Natural killer cell (primary cell): Measurements from ENCODE around the gene C1QL4. TPM values are rescaled to one million over a fixed set of nuclear protein-coding genes. Genes with fewer than 3 reads are reported as not detected.

Experiments used
- ATAC-seq, 3 donors: fragments of 150-1000 bp in 2 of 3; fragments of 200-7000 bp in 1 of 3; cut with Tn5 transposase; 1 replicate in 1 of 3; 2 replicates in 2 of 3; pipeline ENCODE4 v1.10.0; 2021; ENCODE audit warnings: mild to moderate bottlenecking in 2 of 3, moderate library complexity in 2 of 3
- DNase-seq, 2 donors: peaks; one replicate each; pipeline versions ENCODE4 v3.0.0 to v3.0.0-alpha.2; 2013 to 2021; ENCODE audit warnings: mixed read lengths in 1 of 2
- H3K27ac ChIP-seq: one replicate; pipeline ENCODE4 v1.5.1; 2013; ENCODE audit warnings: mild to moderate bottlenecking, low read length
- H3K27me3 ChIP-seq: one replicate; pipeline ENCODE4 v1.6.1; 2013; ENCODE audit warnings: low read length; ENCODE audit not compliant: control insufficient read depth, insufficient read depth
- H3K36me3 ChIP-seq: one replicate; pipeline ENCODE4 v1.6.1; 2013; ENCODE audit warnings: low read length; ENCODE audit not compliant: control insufficient read depth, insufficient read depth
- H3K4me1 ChIP-seq: one replicate; pipeline ENCODE4 v1.6.1; 2013; ENCODE audit warnings: low read length; ENCODE audit not compliant: control insufficient read depth, insufficient read depth
- H3K4me3 ChIP-seq: one replicate; pipeline ENCODE4 v1.5.1; 2013; ENCODE audit warnings: low read length
- H3K9me3 ChIP-seq: one replicate; pipeline ENCODE4 v1.6.1; 2013; ENCODE audit warnings: low read length; ENCODE audit not compliant: control insufficient read depth, insufficient read depth
- H3K27ac Mint-ChIP-seq, 2 donors: one replicate each; pipeline ENCODE4 v1.8.0; 2022; ENCODE audit warnings: mild to moderate bottlenecking in 2 of 2, mixed read lengths in 2 of 2, moderate library complexity in 1 of 2
- H3K27me3 Mint-ChIP-seq, 2 donors: one replicate each; pipeline ENCODE4 v1.8.0; 2022; ENCODE audit warnings: low read depth in 2 of 2, mixed read lengths in 2 of 2
- H3K36me3 Mint-ChIP-seq: one replicate; pipeline ENCODE4 v1.8.0; 2022; ENCODE audit warnings: mixed read lengths
- H3K4me1 Mint-ChIP-seq, 2 donors: one replicate each; pipeline ENCODE4 v1.8.0; 2022; ENCODE audit warnings: mixed read lengths in 2 of 2
- H3K4me3 Mint-ChIP-seq: one replicate; pipeline ENCODE4 v1.8.0; 2022; ENCODE audit warnings: mild to moderate bottlenecking, moderate library complexity, mixed read lengths
- H3K9me3 Mint-ChIP-seq, 2 donors: one replicate each; pipeline ENCODE4 v1.8.0; 2022; ENCODE audit warnings: mixed read lengths in 2 of 2
- CTCF ChIP-seq: fragments of 200-600 bp; IDR thresholded peaks from one replicate; pipeline ENCODE4 v1.8.0; 2022; ENCODE audit warnings: antibody characterized with exemption
- WGBS: methylation state at CpG from one replicate; pipeline ENCODE4 v1.1.7; 2013; ENCODE audit warnings: missing lambda C conversion rate; ENCODE audit not compliant: insufficient coverage; 5-methylcytosine and 5-hydroxymethylcytosine counted together
- intact Hi-C: fragments of 100-400 bp; cut with micrococcal nuclease; formaldehyde crosslinking; loops from one replicate; pipeline ENCODE4 v1.14.2; 2022
- total RNA-seq, 4 donors: library from RNA; stranded (reverse); fragments of 120-200 nt in 1 of 4; gene quantifications; one replicate each; pipeline versions ENCODE4 v1.2.3 to v1.2.4, GENCODE V29; 2013 to 2022

C1QL4 gene
- total RNA-seq, 3 donors from 2014 or later (not counting 1 experiment from before 2014, with no cell fraction given) = not detected

DNA sequence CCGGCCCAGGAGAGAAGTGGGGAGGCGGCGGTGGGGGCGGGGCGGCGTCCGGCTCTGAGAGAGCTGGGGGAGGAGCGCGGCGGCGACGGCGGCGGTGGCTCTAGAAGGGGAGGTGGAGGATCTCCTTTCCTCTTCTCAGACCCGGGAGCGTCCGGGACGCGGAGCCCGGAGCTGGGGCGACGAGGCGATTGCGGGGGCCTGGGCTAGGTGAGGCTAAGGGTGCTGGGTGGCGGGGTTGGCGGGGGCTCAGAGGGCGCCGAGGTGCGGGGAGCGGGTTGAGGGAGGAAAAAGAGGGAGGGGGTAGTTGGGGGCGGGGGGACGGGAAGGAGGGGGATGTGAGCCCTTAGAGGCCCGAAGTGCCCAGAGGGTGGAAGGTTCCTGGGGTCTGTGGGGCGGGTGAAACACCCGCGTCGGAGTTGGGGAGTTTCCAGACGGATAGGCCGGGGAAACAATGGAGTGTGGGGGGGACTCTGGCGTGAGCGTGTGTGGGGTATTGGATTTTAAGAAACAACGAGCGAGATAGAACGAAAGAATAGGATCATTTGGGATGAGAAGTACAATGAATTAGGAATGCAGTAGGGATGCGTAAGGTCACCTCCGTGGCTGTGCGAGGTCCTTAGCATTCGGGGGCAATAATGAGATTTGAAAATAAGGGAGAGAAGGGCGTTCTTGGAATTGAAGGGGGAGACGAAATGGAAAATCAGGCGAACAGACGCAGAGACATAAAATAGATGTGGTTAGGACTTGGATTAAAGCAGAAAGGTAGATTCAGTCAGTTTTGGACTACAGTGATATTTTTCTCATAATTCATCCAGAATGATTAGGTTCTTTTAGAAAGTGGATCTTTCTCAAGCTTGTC lies 30.6 kb upstream of the C1QL4 start, which contains the start of gene SPATS2:
Gene SPATS2 (plus strand): TSS at position 82 of the 859 bp plus-strand sequence. CDS start 93,551 bp downstream, outside the sequence.
- 3% methylated on average over 51 of the region's 52 CpGs for WGBS
- Histone ChIP-seq H3K4me3 (peak within 1 kb of the TSS; percentile 95), H3K36me3 (no peaks in the 10 kb centered on the region), H3K27me3 (no peaks in the 10 kb centered on the region), H3K27ac (peak within 1 kb of the TSS; percentile 90), H3K4me1 (peaks cover 13% of the 10 kb centered on the region), H3K9me3 (no peaks in the 10 kb centered on the region)
- DNase-seq (peak; percentile 59 to 76), ATAC-seq (peak in 1 of 3 donors; percentile 23)
- Mint-ChIP-seq H3K9me3 (no peaks in the 10 kb centered on the region), H3K4me1 (peaks cover 25 to 33% of the 10 kb centered on the region in 2 donors), H3K36me3 (no peaks in the 10 kb centered on the region), H3K27me3 (no peaks in the 10 kb centered on the region), H3K4me3 (peak within 1 kb of the TSS; percentile 84), H3K27ac (peak within 1 kb of the TSS; percentile 78 to 91)
- no peak for TF ChIP-seq CTCF
- intact Hi-C loops = no loop called here

DNA sequence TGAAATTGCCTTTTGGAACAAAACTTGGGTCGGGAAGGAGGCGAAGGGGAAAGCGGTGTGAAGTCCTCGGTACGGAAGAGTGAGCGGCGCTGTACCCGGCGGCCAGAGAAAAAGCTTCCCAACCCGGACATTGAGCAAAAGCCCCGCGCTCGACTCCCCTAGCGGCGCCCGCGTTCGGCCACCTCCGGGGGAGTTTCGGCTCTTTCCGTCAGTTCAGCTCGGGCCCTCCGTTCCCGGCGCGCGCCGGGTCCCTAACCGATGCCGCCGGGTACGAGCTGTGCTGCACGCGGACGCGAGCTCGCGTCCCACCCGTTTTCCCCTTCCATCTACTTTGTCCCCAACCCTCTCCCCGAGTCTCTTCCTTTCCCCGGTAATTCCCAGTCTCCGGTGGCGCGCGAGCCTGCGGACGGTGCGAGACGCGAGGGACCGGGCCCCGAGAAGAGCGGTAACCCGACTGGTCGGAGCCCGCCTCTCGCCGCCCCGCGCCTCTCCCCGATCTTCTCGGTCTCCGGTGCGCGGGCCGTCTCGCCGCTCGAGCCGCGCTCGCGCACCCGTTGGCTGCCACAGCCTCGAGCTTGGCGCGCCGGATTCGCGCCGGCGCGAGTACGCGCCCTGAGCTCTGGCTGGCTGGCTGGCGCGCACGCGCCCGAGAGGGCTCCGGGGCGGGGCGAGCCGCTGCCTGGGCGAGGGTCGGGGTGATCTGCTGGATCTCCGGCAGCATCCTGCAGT lies 29.8 kb upstream of the C1QL4 start:
- under 1% methylated on average over 97 of the region's 97 CpGs for WGBS
- Mint-ChIP-seq H3K4me1 (peaks cover 25 to 33% of the 10 kb centered on the region in 2 donors), H3K27me3 (no peaks in the 10 kb centered on the region), H3K4me3 (peak overlapping the region; percentile 84), H3K9me3 (no peaks in the 10 kb centered on the region), H3K36me3 (no peaks in the 10 kb centered on the region), H3K27ac (peak overlapping the region; percentile 78 to 91)
- peak; percentile 82 to 91 for DNase-seq
- H3K27ac ChIP-seq = peak overlapping the region; percentile 90
- H3K9me3 ChIP-seq = no peaks in the 10 kb centered on the region
- no peaks in the 10 kb centered on the region for H3K36me3 ChIP-seq
- H3K4me3 ChIP-seq = peak overlapping the region; percentile 95
- peak; percentile 82 to 91 (median 83) for ATAC-seq
- H3K4me1 ChIP-seq = peaks cover 13% of the 10 kb centered on the region
- no peak for TF ChIP-seq CTCF
- no peaks in the 10 kb centered on the region for H3K27me3 ChIP-seq
- intact Hi-C loops = no loop called here

DNA sequence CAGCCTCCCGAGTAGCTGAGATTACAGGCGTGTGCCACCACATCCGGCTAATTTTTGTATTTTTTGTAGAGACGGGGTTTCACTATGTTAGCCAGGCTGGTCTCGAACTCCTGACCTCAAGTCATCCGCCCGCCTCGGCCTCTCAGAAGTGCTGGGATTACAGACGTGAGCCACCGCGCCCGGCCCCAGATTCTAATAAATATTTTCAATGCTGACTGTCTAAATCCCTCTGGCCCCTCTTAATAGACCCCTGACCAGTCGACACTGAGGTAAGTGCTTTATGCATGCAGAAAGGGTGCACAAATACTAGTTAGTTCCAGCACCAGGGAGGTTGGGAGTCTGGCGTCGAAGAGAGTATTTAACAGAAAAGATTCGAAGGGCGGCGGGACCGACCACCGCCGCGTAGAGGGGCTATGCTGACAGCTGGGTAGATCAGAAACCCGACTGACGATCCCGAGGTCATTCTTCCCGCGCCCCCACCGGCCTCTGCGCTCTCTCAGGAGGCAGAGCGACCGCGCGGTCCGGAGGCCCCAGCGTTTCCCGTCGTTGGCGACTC lies 29.2 kb upstream of the C1QL4 start:
- H3K4me1 ChIP-seq = peaks cover 13% of the 10 kb centered on the region
- intact Hi-C loops = no loop called here
- Mint-ChIP-seq H3K27me3 (peaks cover 0 to 3% of the 10 kb centered on the region in 2 donors), H3K4me3 (peak overlapping the region; percentile 84), H3K9me3 (no peaks in the 10 kb centered on the region), H3K36me3 (no peaks in the 10 kb centered on the region), H3K4me1 (peaks cover 20 to 28% of the 10 kb centered on the region in 2 donors), H3K27ac (peak overlapping the region; percentile 78 to 91)
- no peak for TF ChIP-seq CTCF
- peak overlapping the region; percentile 90 for H3K27ac ChIP-seq
- H3K27me3 ChIP-seq = no peaks in the 10 kb centered on the region
- no peaks in the 10 kb centered on the region for H3K36me3 ChIP-seq
- no peak for DNase-seq
- WGBS = 7% methylated on average over 38 of the region's 38 CpGs
- H3K4me3 ChIP-seq = peak overlapping the region; percentile 95
- H3K9me3 ChIP-seq = no peaks in the 10 kb centered on the region
- ATAC-seq = peak; percentile 1 to 19 (median 12)
